IMR-90 (cell line): Measurements from ENCODE around the gene DUSP22. TPM values are rescaled to one million over a fixed set of nuclear protein-coding genes. Genes with fewer than 3 reads are reported as not detected.

Experiments
- ATAC-seq: fragments of 200-7000 bp; cut with Tn5 transposase; 2 replicates; pipeline ENCODE4 v1.9.1; 2020; ENCODE audit warnings: low read depth, mild to moderate bottlenecking, moderate library complexity
- BruUV-seq: library from RNA; stranded (reverse); fragments of 400-500 nt; replicated peaks from 2 replicates; lab custom pipeline; 2021; lab: Mats Ljungman, UMichigan
- CTCF ChIA-PET: fragments of 300-600 bp; formaldehyde crosslinking; extraction: SDS; loops from one replicate; lab custom pipeline; 2021; ENCODE audit warnings: antibody characterized with exemption; lab: Yijun Ruan, JAX
- POLR2A ChIA-PET: fragments of 300-600 bp; sonication (Branson Sonifier 250); formaldehyde crosslinking; loops from one replicate; lab custom pipeline; 2022; ENCODE audit warnings: antibody characterized with exemption; ENCODE audit not compliant: unreplicated experiment; lab: Charles Lee
- DNase-seq: peaks from one replicate; pipeline ENCODE4 v3.0.0; 2013
- H2AFZ ChIP-seq: replicated peaks from 2 replicates; pipeline ENCODE3; 2013; ENCODE audit warnings: low read length, mild to moderate bottlenecking; ENCODE audit not compliant: poor library complexity
- H2AK5ac ChIP-seq: 2 replicates; pipeline ENCODE4 v1.6.1; 2013; ENCODE audit warnings: low read depth, low read length, inconsistent platforms
- H2AK9ac ChIP-seq: replicated peaks from 2 replicates; pipeline ENCODE3; 2013; ENCODE audit warnings: mild to moderate bottlenecking, low read depth, low read length, moderate library complexity; ENCODE audit not compliant: poor library complexity
- H2BK120ac ChIP-seq: 2 replicates; pipeline ENCODE4 v1.6.1; 2013; ENCODE audit warnings: low read depth, low read length, inconsistent platforms
- H2BK15ac ChIP-seq: 3 replicates; pipeline ENCODE4 v1.6.1; 2013; ENCODE audit warnings: low read depth, low read length, inconsistent platforms
- H2BK20ac ChIP-seq: 2 replicates; pipeline ENCODE4 v1.6.1; 2013; ENCODE audit warnings: low read depth, mild to moderate bottlenecking, inconsistent platforms, low read length, moderate library complexity
- H2BK5ac ChIP-seq: 2 replicates; pipeline ENCODE4 v1.6.1; 2013; ENCODE audit warnings: mild to moderate bottlenecking, low read depth, low read length, inconsistent platforms; ENCODE audit not compliant: poor library complexity, severe bottlenecking
- H3K14ac ChIP-seq: replicated peaks from 2 replicates; pipeline ENCODE4 v1.6.1; 2013; ENCODE audit warnings: low read depth, low read length, inconsistent platforms
- H3K18ac ChIP-seq: 2 replicates; pipeline ENCODE4 v1.6.1; 2013; ENCODE audit warnings: low read depth, low read length, control low read depth
- H3K23ac ChIP-seq: 2 replicates; pipeline ENCODE4 v1.6.1; 2013; ENCODE audit warnings: low read depth, low read length, inconsistent platforms
- H3K27ac ChIP-seq: 2 replicates; pipeline ENCODE4 v1.5.1; 2013; ENCODE audit warnings: mild to moderate bottlenecking, control low read depth, low read length; ENCODE audit not compliant: insufficient read depth
- H3K27me3 ChIP-seq: 2 replicates; pipeline ENCODE4 v1.6.1; 2013; ENCODE audit warnings: low read length; ENCODE audit not compliant: control insufficient read depth, insufficient read depth
- H3K36me3 ChIP-seq: 2 replicates; pipeline ENCODE4 v1.6.1; 2013; ENCODE audit warnings: low read length, mixed read lengths; ENCODE audit not compliant: control insufficient read depth, insufficient read depth
- H3K4ac ChIP-seq: 2 replicates; pipeline ENCODE4 v1.6.1; 2013; ENCODE audit warnings: low read depth, low read length, inconsistent platforms
- H3K4me1 ChIP-seq: 2 replicates; pipeline ENCODE4 v1.6.1; 2013; ENCODE audit warnings: low read length, mixed read lengths; ENCODE audit not compliant: control insufficient read depth, insufficient read depth
- H3K4me2 ChIP-seq: 2 replicates; pipeline ENCODE4 v1.6.1; 2013; ENCODE audit warnings: low read depth, mild to moderate bottlenecking, control low read depth, low read length, moderate library complexity
- H3K4me3 ChIP-seq: 2 replicates; pipeline ENCODE4 v1.5.1; 2013; ENCODE audit warnings: low read depth, mild to moderate bottlenecking, control low read depth, low read length, moderate library complexity; ENCODE audit not compliant: insufficient read depth
- H3K56ac ChIP-seq: 2 replicates; pipeline ENCODE4 v1.6.1; 2013; ENCODE audit warnings: low read length, inconsistent platforms; ENCODE audit not compliant: insufficient read depth; ENCODE audit errors: extremely low read depth
- H3K79me1 ChIP-seq, 2 experiments: 2 replicates each; pipeline ENCODE4 v1.6.1; 2013; ENCODE audit warnings: low read length in 2 of 2, inconsistent platforms in 1 of 2, low read depth in 1 of 2
- H3K9ac ChIP-seq: 2 replicates; pipeline ENCODE4 v1.6.1; 2013; ENCODE audit warnings: low read depth, low read length, control low read depth
- H3K9me1 ChIP-seq: 2 replicates; pipeline ENCODE4 v1.6.1; 2013; ENCODE audit warnings: low read length, inconsistent platforms; ENCODE audit not compliant: insufficient read depth
- H3K9me3 ChIP-seq: 2 replicates; pipeline ENCODE4 v1.6.1; 2013; ENCODE audit warnings: low read length; ENCODE audit not compliant: control insufficient read depth, insufficient read depth
- H4K20me1 ChIP-seq: 2 replicates; pipeline ENCODE4 v1.6.1; 2013; ENCODE audit warnings: low read length, inconsistent platforms; ENCODE audit not compliant: insufficient read depth
- H4K5ac ChIP-seq: 2 replicates; pipeline ENCODE4 v1.6.1; 2013; ENCODE audit warnings: mild to moderate bottlenecking, low read depth, low read length, control low read depth
- H4K8ac ChIP-seq, 2 experiments: 2 replicates each; pipeline ENCODE4 v1.6.1; 2013; ENCODE audit warnings: low read depth in 2 of 2, low read length in 2 of 2, control low read depth in 1 of 2, inconsistent platforms in 1 of 2
- H4K91ac ChIP-seq: 2 replicates; pipeline ENCODE4 v1.6.1; 2013; ENCODE audit warnings: low read depth, low read length, inconsistent platforms; ENCODE audit not compliant: insufficient read depth
- BHLHE40 ChIP-seq: fragments of 150-350 bp; IDR thresholded peaks from 2 replicates; pipeline ENCODE4 v1.6.1; 2016; ENCODE audit warnings: mild to moderate bottlenecking, low read depth, low read length
- CEBPB ChIP-seq: IDR thresholded peaks from 2 replicates; pipeline ENCODE4 v1.6.1; 2012; ENCODE audit warnings: low read depth, low read length, improper control_type of control experiment
- CHD1 ChIP-seq: IDR thresholded peaks from 2 replicates; pipeline ENCODE4 v1.6.1; 2012; ENCODE audit warnings: low read depth, low read length, improper control_type of control experiment
- FOS ChIP-seq: fragments of 150-350 bp; IDR thresholded peaks from 2 replicates; pipeline ENCODE4 v1.6.1; 2016; ENCODE audit warnings: low read depth, low read length
- MAFK ChIP-seq: IDR thresholded peaks from 2 replicates; pipeline ENCODE4 v1.6.1; 2012; ENCODE audit warnings: low read depth, low read length, improper control_type of control experiment
- MAZ ChIP-seq: IDR thresholded peaks from 2 replicates; pipeline ENCODE4 v1.6.1; 2012; ENCODE audit warnings: low read depth, mild to moderate bottlenecking, low read length, improper control_type of control experiment, moderate library complexity, borderline replicate concordance
- MXI1 ChIP-seq: IDR thresholded peaks from 2 replicates; pipeline ENCODE4 v1.6.1; 2012; ENCODE audit warnings: low read depth, mild to moderate bottlenecking, low read length, moderate library complexity, borderline replicate concordance
- NFE2L2 ChIP-seq: fragments of 150-350 bp; IDR thresholded peaks from 2 replicates; pipeline ENCODE4 v1.6.1; 2016; ENCODE audit warnings: low read depth, mild to moderate bottlenecking, low read length
- POLR2A ChIP-seq: IDR thresholded peaks from 2 replicates; pipeline ENCODE4 v1.6.1; 2012; ENCODE audit warnings: mild to moderate bottlenecking, low read depth, low read length
- RAD21 ChIP-seq: IDR thresholded peaks from 2 replicates; pipeline ENCODE4 v1.6.1; 2012; ENCODE audit warnings: low read length, improper control_type of control experiment
- RCOR1 ChIP-seq: IDR thresholded peaks from 2 replicates; pipeline ENCODE4 v1.6.1; 2012; ENCODE audit warnings: mild to moderate bottlenecking, low read length, improper control_type of control experiment; ENCODE audit not compliant: insufficient replicate concordance
- RFX5 ChIP-seq: IDR thresholded peaks from 2 replicates; pipeline ENCODE4 v1.8.0; 2012; ENCODE audit warnings: low read depth, mild to moderate bottlenecking, low read length, moderate library complexity
- SMC3 ChIP-seq: fragments of 150-350 bp; IDR thresholded peaks from 2 replicates; pipeline ENCODE4 v1.6.1; 2016; ENCODE audit warnings: low read depth, mild to moderate bottlenecking, antibody characterized with exemption, low read length, moderate library complexity
- WGBS, 2 experiments: methylation state at CpG; one replicate each; pipeline versions ENCODE4 v1.1.5 to v1.1.7; 2013; ENCODE audit warnings: missing lambda C conversion rate in 2 of 2; ENCODE audit not compliant: insufficient read length in 1 of 2; ENCODE audit errors: extremely low coverage in 2 of 2; 5-methylcytosine and 5-hydroxymethylcytosine counted together
- dilution Hi-C: fragments of 300-500 bp; cut with HindIII; formaldehyde crosslinking; loops from one replicate; pipeline ENCODE4 v1.14.3; 2018; ENCODE audit warnings: low sequenced_read_pairs; ENCODE audit not compliant: unreplicated experiment
- in situ Hi-C: fragments of 300-500 bp; cut with MboI; formaldehyde crosslinking; loops from 3 replicates; pipeline ENCODE4 v1.14.3; 2019; ENCODE audit warnings: low sequenced_read_pairs, inconsistent platforms, mixed read lengths
- intact Hi-C: fragments of 100-400 bp; cut with micrococcal nuclease; formaldehyde crosslinking; loops from 2 replicates; pipeline ENCODE4 v1.10.0; 2022
- polyA plus RNA-seq, 3 experiments: library from polyadenylated mRNA; depleted of rRNA; stranded (reverse); fragments of >200 nt; gene quantifications; 2 replicates each; pipeline ENCODE4 v1.2.3, GENCODE V29; 2012; ENCODE audit warnings: low replicate concordance in 1 of 3
- total RNA-seq: library from RNA; depleted of rRNA; stranded (reverse); fragments of >200 nt; gene quantifications from 2 replicates; pipeline ENCODE4 v1.2.3, GENCODE V29; 2012
- TF ChIP-seq, protein P1 (sequence below): conservative IDR thresholded peaks from 2 replicates; pipeline ENCODE4 v1.5.1; 2012; ENCODE audit warnings: mild to moderate bottlenecking, low read depth, low read length, improper control_type of control experiment
- TF ChIP-seq, protein P2 (sequence below): fragments of 150-350 bp; IDR thresholded peaks from 2 replicates; pipeline ENCODE4 v1.6.1; 2016; ENCODE audit warnings: low read depth, mild to moderate bottlenecking, low read length, moderate library complexity, borderline replicate concordance
- TF ChIP-seq, protein P3 (sequence below): fragments of 150-350 bp; IDR thresholded peaks from 2 replicates; pipeline ENCODE4 v1.6.1; 2017; ENCODE audit warnings: mild to moderate bottlenecking, antibody characterized with exemption, low read length, low read depth

The DUSP22 gene
- total and polyA plus RNA-seq, 2 of the 4 experiments (the other 2 are of a cell fraction), result 7.1 to 8.2 TPM

DNA sequence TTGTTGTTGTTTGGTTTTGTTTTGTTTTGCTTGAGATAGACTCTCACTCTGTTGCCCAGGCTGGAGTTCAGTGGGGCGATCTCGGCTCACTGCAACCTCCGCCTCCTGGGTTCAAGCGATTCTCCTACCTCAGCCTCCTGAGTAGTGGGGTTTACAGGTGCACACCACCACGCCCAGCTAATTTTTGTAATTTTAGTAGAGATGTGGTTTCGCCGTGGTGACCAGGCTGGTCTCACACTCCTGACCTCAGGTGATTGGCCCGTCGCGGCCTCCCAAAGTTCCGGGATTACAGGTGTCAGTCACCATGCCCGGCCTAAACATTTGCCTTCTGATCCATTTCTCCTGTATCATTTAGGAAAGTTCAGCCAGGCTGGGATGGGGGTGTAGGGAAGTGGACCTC lies 17.7 kb downstream of the DUSP22 start:
- no TSS peak for BruUV-seq
- H3K36me3 ChIP-seq, result no peaks in the 10 kb centered on the region
- ChIA-PET CTCF (no interaction called here), POLR2A (no interaction called here)
- H3K9ac ChIP-seq, result no peak overlapping the region
- no peaks in the 10 kb centered on the region for H3K4me1 ChIP-seq
- no peak overlapping the region for H2AFZ ChIP-seq
- H3K27me3 ChIP-seq, result no peaks in the 10 kb centered on the region
- H3K23ac ChIP-seq, result no peak overlapping the region
- no peak overlapping the region for H3K27ac ChIP-seq
- no peak overlapping the region for H3K14ac ChIP-seq
- H2AK5ac ChIP-seq, result no peak overlapping the region
- H3K9me3 ChIP-seq, result peaks cover 5% of the 10 kb centered on the region; the same call in 1 of the 2 replicates
- no peak overlapping the region for H3K18ac ChIP-seq
- no peak overlapping the region for H3K4me3 ChIP-seq
- H3K4me2 ChIP-seq, result no peak overlapping the region
- 82% methylated on average over 5 of the region's 12 CpGs; no CpG with 5 or more reads in 1 of the 2 experiments for WGBS, 2 experiments
- H4K5ac ChIP-seq, result no peak overlapping the region
- H4K8ac ChIP-seq, result no peak overlapping the region
- H2BK15ac ChIP-seq, result no peak overlapping the region
- in situ Hi-C loops, result no loop called here
- H2BK120ac ChIP-seq, result no peak overlapping the region
- TF ChIP-seq RAD21 (no peak), NFE2L2 (no peak), BHLHE40 (no peak), MXI1 (no peak), RCOR1 (no peak), CHD1 (no peak), POLR2A (no peak), RFX5 (no peak), SMC3 (no peak), CEBPB (no peak), MAFK (no peak), MAZ (no peak), FOS (no peak)
- TF ChIP-seq, protein P1, sequence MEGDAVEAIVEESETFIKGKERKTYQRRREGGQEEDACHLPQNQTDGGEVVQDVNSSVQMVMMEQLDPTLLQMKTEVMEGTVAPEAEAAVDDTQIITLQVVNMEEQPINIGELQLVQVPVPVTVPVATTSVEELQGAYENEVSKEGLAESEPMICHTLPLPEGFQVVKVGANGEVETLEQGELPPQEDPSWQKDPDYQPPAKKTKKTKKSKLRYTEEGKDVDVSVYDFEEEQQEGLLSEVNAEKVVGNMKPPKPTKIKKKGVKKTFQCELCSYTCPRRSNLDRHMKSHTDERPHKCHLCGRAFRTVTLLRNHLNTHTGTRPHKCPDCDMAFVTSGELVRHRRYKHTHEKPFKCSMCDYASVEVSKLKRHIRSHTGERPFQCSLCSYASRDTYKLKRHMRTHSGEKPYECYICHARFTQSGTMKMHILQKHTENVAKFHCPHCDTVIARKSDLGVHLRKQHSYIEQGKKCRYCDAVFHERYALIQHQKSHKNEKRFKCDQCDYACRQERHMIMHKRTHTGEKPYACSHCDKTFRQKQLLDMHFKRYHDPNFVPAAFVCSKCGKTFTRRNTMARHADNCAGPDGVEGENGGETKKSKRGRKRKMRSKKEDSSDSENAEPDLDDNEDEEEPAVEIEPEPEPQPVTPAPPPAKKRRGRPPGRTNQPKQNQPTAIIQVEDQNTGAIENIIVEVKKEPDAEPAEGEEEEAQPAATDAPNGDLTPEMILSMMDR, result no peak
- TF ChIP-seq, protein P2, sequence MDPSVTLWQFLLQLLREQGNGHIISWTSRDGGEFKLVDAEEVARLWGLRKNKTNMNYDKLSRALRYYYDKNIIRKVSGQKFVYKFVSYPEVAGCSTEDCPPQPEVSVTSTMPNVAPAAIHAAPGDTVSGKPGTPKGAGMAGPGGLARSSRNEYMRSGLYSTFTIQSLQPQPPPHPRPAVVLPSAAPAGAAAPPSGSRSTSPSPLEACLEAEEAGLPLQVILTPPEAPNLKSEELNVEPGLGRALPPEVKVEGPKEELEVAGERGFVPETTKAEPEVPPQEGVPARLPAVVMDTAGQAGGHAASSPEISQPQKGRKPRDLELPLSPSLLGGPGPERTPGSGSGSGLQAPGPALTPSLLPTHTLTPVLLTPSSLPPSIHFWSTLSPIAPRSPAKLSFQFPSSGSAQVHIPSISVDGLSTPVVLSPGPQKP, result no peak
- TF ChIP-seq, protein P3, sequence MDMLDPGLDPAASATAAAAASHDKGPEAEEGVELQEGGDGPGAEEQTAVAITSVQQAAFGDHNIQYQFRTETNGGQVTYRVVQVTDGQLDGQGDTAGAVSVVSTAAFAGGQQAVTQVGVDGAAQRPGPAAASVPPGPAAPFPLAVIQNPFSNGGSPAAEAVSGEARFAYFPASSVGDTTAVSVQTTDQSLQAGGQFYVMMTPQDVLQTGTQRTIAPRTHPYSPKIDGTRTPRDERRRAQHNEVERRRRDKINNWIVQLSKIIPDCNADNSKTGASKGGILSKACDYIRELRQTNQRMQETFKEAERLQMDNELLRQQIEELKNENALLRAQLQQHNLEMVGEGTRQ, result no peak
- H4K91ac ChIP-seq, result no peak overlapping the region
- dilution Hi-C loops, result no loop called here
- H3K9me1 ChIP-seq, result no peaks in the 10 kb centered on the region
- H3K4ac ChIP-seq, result no peak overlapping the region
- no peak overlapping the region for H2BK20ac ChIP-seq
- DNase-seq (no peak), ATAC-seq (no peak)
- intact Hi-C loops, result no loop called here
- H4K20me1 ChIP-seq, result no peaks in the 10 kb centered on the region
- no peak overlapping the region for H3K56ac ChIP-seq
- no peak overlapping the region for H2AK9ac ChIP-seq
- H3K79me1 ChIP-seq, result no peaks in the 10 kb centered on the region
- no peak overlapping the region for H2BK5ac ChIP-seq
